Liver (tissue), 9 donors: ENCODE data around the gene PGPEP1. TPM values are rescaled to one million over a fixed set of nuclear protein-coding genes. Genes with fewer than 3 reads are reported as not detected.
A peak's percentile ranks its signal among the peaks of the same experiment; 100 is the strongest.

Experiments used
- DNase-seq: peaks from one replicate; pipeline ENCODE4 v3.0.0-alpha.2; 2017; ENCODE audit warnings: low spot score
- H3K27ac ChIP-seq, 2 donors: one replicate each; pipeline ENCODE4 v1.7.0; 2013; ENCODE audit warnings: inconsistent platforms in 2 of 2, low read length in 2 of 2, control low read depth in 1 of 2, low read depth in 1 of 2, mild to moderate bottlenecking in 1 of 2
- H3K27me3 ChIP-seq, 4 donors: one replicate each; pipeline versions ENCODE4 v1.6.1 to v1.7.0; 2013; ENCODE audit warnings: low read length in 3 of 4, inconsistent platforms in 1 of 4, mild to moderate bottlenecking in 1 of 4, moderate library complexity in 1 of 4; ENCODE audit not compliant: control insufficient read depth in 4 of 4, insufficient read depth in 4 of 4
- H3K36me3 ChIP-seq, 4 donors: one replicate each; pipeline versions ENCODE4 v1.6.1 to v1.7.0; 2013; ENCODE audit warnings: low read length in 3 of 4, mild to moderate bottlenecking in 3 of 4, low read depth in 1 of 4, moderate library complexity in 1 of 4; ENCODE audit not compliant: control insufficient read depth in 4 of 4, insufficient read depth in 3 of 4
- H3K4me1 ChIP-seq, 4 donors: one replicate each; pipeline versions ENCODE4 v1.6.1 to v1.7.0; 2013; ENCODE audit warnings: low read length in 3 of 4, mild to moderate bottlenecking in 3 of 4, moderate library complexity in 1 of 4; ENCODE audit not compliant: control insufficient read depth in 4 of 4, insufficient read depth in 4 of 4
- H3K4me3 ChIP-seq, 3 donors: one replicate each; pipeline versions ENCODE4 v1.6.1 to v1.7.0; 2013; ENCODE audit warnings: low read length in 3 of 3, control low read depth in 1 of 3, low read depth in 1 of 3, mild to moderate bottlenecking in 1 of 3
- H3K9ac ChIP-seq, 2 donors: one replicate each; pipeline ENCODE4 v1.7.0; 2013; ENCODE audit warnings: low read length in 2 of 2, mild to moderate bottlenecking in 2 of 2, moderate library complexity in 2 of 2, control low read depth in 1 of 2, low read depth in 1 of 2
- H3K9me3 ChIP-seq, 4 donors: one replicate each; pipeline versions ENCODE4 v1.6.1 to v1.7.0; 2013; ENCODE audit warnings: low read length in 3 of 4; ENCODE audit not compliant: control insufficient read depth in 4 of 4
- ATF3 ChIP-seq: IDR thresholded peaks from 2 replicates; pipeline ENCODE4 v1.6.1; 2016; ENCODE audit warnings: antibody characterized with exemption
- CTCF ChIP-seq: fragments of 150-350 bp; IDR thresholded peaks from 2 replicates; pipeline ENCODE4 v1.5.1; 2017; ENCODE audit warnings: improper control_type of control experiment, low read depth, low read length; ENCODE audit not compliant: missing input control
- EGR1 ChIP-seq, 2 donors: IDR thresholded peaks; 2 replicates each; pipeline ENCODE4 v1.6.1; 2016 to 2018; ENCODE audit warnings: antibody characterized with exemption in 2 of 2, low read depth in 2 of 2
- FOXA1 ChIP-seq: IDR thresholded peaks from 2 replicates; pipeline ENCODE4 v1.6.1; 2016; ENCODE audit warnings: antibody characterized with exemption
- FOXA2 ChIP-seq: IDR thresholded peaks from 2 replicates; pipeline ENCODE4 v1.6.1; 2016; ENCODE audit warnings: antibody characterized with exemption
- GABPA ChIP-seq, 2 donors: IDR thresholded peaks in 1 of 2; conservative IDR thresholded peaks in 1 of 2; 2 replicates each; pipeline ENCODE4 v1.6.1; 2016; ENCODE audit warnings: antibody characterized with exemption in 2 of 2, mild to moderate bottlenecking in 1 of 2, moderate library complexity in 1 of 2
- HNF4A ChIP-seq, 2 donors: conservative IDR thresholded peaks; 2 replicates each; pipeline ENCODE4 v1.6.1; 2016; ENCODE audit warnings: antibody characterized with exemption in 2 of 2, mild to moderate bottlenecking in 2 of 2
- HNF4G ChIP-seq: IDR thresholded peaks from 2 replicates; pipeline ENCODE4 v1.6.1; 2016; ENCODE audit warnings: antibody characterized with exemption
- JUND ChIP-seq, 2 donors: IDR thresholded peaks; 2 replicates each; pipeline ENCODE4 v1.6.1; 2016; ENCODE audit warnings: antibody characterized with exemption in 2 of 2
- MAX ChIP-seq: IDR thresholded peaks from 2 replicates; pipeline ENCODE4 v1.6.1; 2016; ENCODE audit warnings: antibody characterized with exemption
- NR2F2 ChIP-seq: IDR thresholded peaks from 2 replicates; pipeline ENCODE4 v1.6.1; 2016; ENCODE audit warnings: antibody characterized with exemption
- RAD21 ChIP-seq, 2 donors: IDR thresholded peaks; 2 replicates each; pipeline ENCODE4 v1.6.1; 2016; ENCODE audit warnings: antibody characterized with exemption in 2 of 2, mild to moderate bottlenecking in 2 of 2
- REST ChIP-seq: IDR thresholded peaks from 2 replicates; pipeline ENCODE4 v1.6.1; 2016; ENCODE audit warnings: antibody characterized with exemption, mild to moderate bottlenecking
- RXRA ChIP-seq, 2 donors: IDR thresholded peaks; 2 replicates each; pipeline ENCODE4 v1.6.1; 2017 to 2018; ENCODE audit warnings: antibody characterized with exemption in 2 of 2, mild to moderate bottlenecking in 1 of 2
- SP1 ChIP-seq: IDR thresholded peaks from 2 replicates; pipeline ENCODE4 v1.6.1; 2018; ENCODE audit warnings: antibody characterized with exemption, mild to moderate bottlenecking
- TAF1 ChIP-seq: conservative IDR thresholded peaks from 2 replicates; pipeline ENCODE4 v1.6.1; 2016; ENCODE audit warnings: antibody characterized with exemption, mild to moderate bottlenecking
- YY1 ChIP-seq: IDR thresholded peaks from 2 replicates; pipeline ENCODE4 v1.6.1; 2016; ENCODE audit warnings: antibody characterized with exemption, mild to moderate bottlenecking
- ZBTB33 ChIP-seq: IDR thresholded peaks from 2 replicates; pipeline ENCODE4 v1.6.1; 2016; ENCODE audit warnings: antibody characterized with exemption
- WGBS: extraction: QIAGEN DNeasy Blood & Tissue Kit; methylation state at CpG from one replicate; pipeline ENCODE4 v1.1.7; 2013; 5-methylcytosine and 5-hydroxymethylcytosine counted together
- polyA plus RNA-seq, 2 donors: library from polyadenylated mRNA; stranded (reverse) in 1 of 2; unstranded in 1 of 2; fragments of 200-250 nt in 1 of 2; fragments of >200 nt in 1 of 2; fragmentation: Nextera tagmentation in 1 of 2; extraction: Ambion mirVana in 1 of 2; gene quantifications; one replicate each; pipeline versions ENCODE4 v1.2.1 to v1.2.3, GENCODE V29; 2013 to 2015
- total RNA-seq, 2 donors: library from RNA; depleted of rRNA; stranded (reverse); fragments of >200 nt; gene quantifications; one replicate each; pipeline ENCODE4 v1.2.3, GENCODE V29; 2014
- donor health status: healthy.
- donor health status: healthy.
- donor health status: healthy.
- donor health status: healthy.
- donor health status: healthy.

Gene PGPEP1
- total and polyA plus RNA-seq, 4 donors = 15.8 to 48.3 (median 26.2) TPM

GRCh38 chr19:18399008-18399407 lies 58.6 kb downstream of the PGPEP1 start:
- Histone ChIP-seq H3K4me3 (no peak overlapping the region), H3K4me1 (peaks cover 12 to 37% (median 25%) of the 10 kb centered on the region in 4 donors), H3K27me3 (no peaks in the 10 kb centered on the region), H3K27ac (peak overlapping the region; percentile 31 to 75), H3K9ac (no peak overlapping the region), H3K36me3 (no peaks in the 10 kb centered on the region), H3K9me3 (no peaks in the 10 kb centered on the region)
- no peak for DNase-seq
- TF ChIP-seq MAX (peak; percentile 73), JUND (IDR thresholded peaks at IDR 0.05) (peak in 1 of 2 donors; percentile 45), GABPA (IDR thresholded peaks at IDR 0.05 in 1 of 2, conservative IDR thresholded peaks at IDR 0.05 in 1 of 2) (no peak), EGR1 (IDR thresholded peaks at IDR 0.05; ENCODE audit: low read depth in 2 of 2) (peak in 1 of 2 donors; percentile 41), FOXA2 (peak; percentile 79), RXRA (IDR thresholded peaks at IDR 0.05) (peak; percentile 83 to 92), REST (peak; percentile 45), ATF3 (no peak), TAF1 (no peak), HNF4A (conservative IDR thresholded peaks at IDR 0.05) (peak; percentile 42 to 73), SP1 (peak; percentile 81), CTCF (no peak), YY1 (peak; percentile 48), FOXA1 (peak; percentile 69), ZBTB33 (peak; percentile 45), RAD21 (IDR thresholded peaks at IDR 0.05) (peak; percentile 27 to 38), NR2F2 (no peak), HNF4G (no peak)
- WGBS = 13% methylated on average over 6 of the region's 6 CpGs
